ENCODE results near the gene OSBPL8. TPM values are rescaled to one million over a fixed set of nuclear protein-coding genes. Genes with fewer than 3 reads are reported as not detected.

Gene OSBPL8
- total and polyA plus RNA-seq, 2 of the 8 experiments (the other 6 are each of a cell fraction or from before 2014, with no cell fraction given) = 10.9 to 81.1 TPM

GRCh38 chr12:76444408-76444984 lies 115.1 kb downstream of the OSBPL8 start:
- 82% methylated on average over 1 of the region's 1 CpG; no CpG with 5 or more reads in 1 of the 2 experiments for WGBS, 2 experiments (ENCODE audit: extremely low coverage in 1 of 2, insufficient coverage in 1 of 2, insufficient read length in 1 of 2, insufficient replicate concordance in 2 of 2, low coverage in 1 of 2, low lambda C conversion rate in 2 of 2, missing lambda C conversion rate in 1 of 2)
- CTCF ChIA-PET (ENCODE audit: partially characterized antibody) = interaction anchor here (0.8 to 2.8 kb wide), 3 partner anchors 9 to 20 kb away, joined by 3 to 11 read pairs (median 4); no protein-coding TSS in a partner anchor
- no peak for FAIRE-seq

More at GRCh38 chr12:76444408-76444984, 115.1 kb downstream of the OSBPL8 start:
- H3K4me2 ChIP-seq (ENCODE audit: insufficient read depth in 1 of 2, low read depth in 2 of 2, low read length in 2 of 2) = no peak overlapping the region
- H2BK5ac ChIP-seq (ENCODE audit: low read depth, low read length) = no peak overlapping the region
- H2BK120ac ChIP-seq (replicated peaks; ENCODE audit: low read depth, low read length) = no peak overlapping the region
- H3K56ac ChIP-seq (replicated peaks; ENCODE audit: insufficient read length, low read depth, low read length) = no peak overlapping the region
- H3K23ac ChIP-seq (ENCODE audit: insufficient read length) = no peak overlapping the region
- H2BK20ac ChIP-seq (ENCODE audit: low read length) = no peak overlapping the region
- no peak overlapping the region for H2AK5ac ChIP-seq (ENCODE audit: low read depth, low read length)
- no peak overlapping the region for H4K91ac ChIP-seq (replicated peaks; ENCODE audit: insufficient read length, low read length)
- TF ChIP-seq NANOG (IDR thresholded peaks at IDR 0.05; ENCODE audit: insufficient read depth, low read depth, low read length, poor library complexity, severe bottlenecking) (no peak), USF2 (IDR thresholded peaks at IDR 0.05; ENCODE audit: low read length) (no peak)
- H4K8ac ChIP-seq (ENCODE audit: extremely low read depth, insufficient read depth, low read length) = no peak overlapping the region
- no peak overlapping the region for H4K5ac ChIP-seq (ENCODE audit: insufficient read length, low read depth, low read length)
- H3K27me3 ChIP-seq (replicated peaks in 1 of 4; ENCODE audit: control insufficient read depth in 3 of 4, extremely low read depth in 1 of 4, insufficient read depth in 3 of 4, low read length in 3 of 4) = no peaks in the 10 kb centered on the region
- no peaks in the 10 kb centered on the region for H3K79me1 ChIP-seq (ENCODE audit: low read depth, low read length)
- H4K20me1 ChIP-seq (replicated peaks in 1 of 2; ENCODE audit: control insufficient read depth in 1 of 2, insufficient read depth in 2 of 2, low read length in 2 of 2) = no peaks in the 10 kb centered on the region
- POLR2A ChIA-PET (ENCODE audit: partially characterized antibody) = no interaction called here
- no peak overlapping the region for H3K18ac ChIP-seq (ENCODE audit: extremely low read depth, low read length)
- no peak overlapping the region for H2BK15ac ChIP-seq (ENCODE audit: low read length)
- no peak overlapping the region for H3K27ac ChIP-seq (ENCODE audit: low read depth, low read length)
- H3K4ac ChIP-seq (replicated peaks; ENCODE audit: insufficient read length, low read depth, low read length) = no peak overlapping the region
- no peaks in the 10 kb centered on the region for H3K23me2 ChIP-seq (ENCODE audit: low read depth, low read length)
- no peak overlapping the region for H2BK12ac ChIP-seq (ENCODE audit: low read depth, low read length)
- H3K36me3 ChIP-seq (ENCODE audit: control insufficient read depth in 2 of 4, insufficient read depth in 4 of 4, low read length in 3 of 4) = peaks cover 0 to 4% (median 0%) of the 10 kb centered on the region in 4 experiments; a peak in 1 of 8 replicates
- H3K14ac ChIP-seq (ENCODE audit: insufficient read length) = no peak overlapping the region
- H2AFZ ChIP-seq (ENCODE audit: low read length) = no peak overlapping the region
- no peak for DNase-seq (ENCODE audit: low read depth in 1 of 2, low spot score in 2 of 2)
- H3K4me1 ChIP-seq (replicated peaks in 1 of 4; ENCODE audit: control insufficient read depth in 3 of 4, insufficient read depth in 4 of 4, low read length in 3 of 4) = no peaks in the 10 kb centered on the region; a peak in 1 of 7 replicates
- H3K4me3 ChIP-seq (ENCODE audit: extremely low read depth in 1 of 4, insufficient read depth in 2 of 4, low read depth in 3 of 4, low read length in 4 of 4) = no peak overlapping the region
- H3K9ac ChIP-seq (replicated peaks in 1 of 4; ENCODE audit: extremely low read depth in 1 of 4, low read depth in 3 of 4, low read length in 3 of 4) = no peak overlapping the region
- H3K79me2 ChIP-seq (ENCODE audit: control insufficient read depth in 1 of 2, insufficient read depth in 2 of 2, low read length in 2 of 2) = peaks cover 0 to 12% of the 10 kb centered on the region in 2 experiments; a peak in 2 of 4 replicates
- H3K9me3 ChIP-seq (ENCODE audit: insufficient read depth in 2 of 2, low read depth in 1 of 2, low read length in 1 of 2) = no peaks in the 10 kb centered on the region

All from H1 (cell line).